ENCODE results near the gene SLX4IP. TPM values are rescaled to one million over a fixed set of nuclear protein-coding genes. Genes with fewer than 3 reads are reported as not detected.
"Not testable (repeated sequence)": the region's sequence is repeated elsewhere in the genome, so short reads cannot be mapped to it uniquely, and the experiment has no call there.

SLX4IP gene
- total RNA-seq, 1 experiment from 2014 or later, result 9.7 TPM

DNA sequence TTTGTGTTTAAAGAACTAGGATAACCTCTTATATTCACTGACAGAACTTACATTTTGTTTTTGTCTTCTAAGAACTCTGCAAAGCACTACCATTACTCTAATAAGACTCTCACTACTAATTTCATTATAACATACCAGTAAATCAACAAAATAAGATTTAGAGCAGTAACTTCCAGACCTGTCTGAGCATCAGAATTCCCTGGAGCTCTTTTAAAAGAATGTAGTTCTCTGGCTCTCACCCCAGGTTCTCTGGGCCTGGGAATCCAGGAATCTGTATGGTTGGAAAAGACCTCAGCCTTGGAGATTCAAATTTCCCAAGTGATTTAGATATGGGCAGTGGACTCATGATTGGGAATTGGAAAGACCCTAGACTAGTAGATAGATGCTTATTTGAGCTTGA lies 149.3 kb downstream of the SLX4IP start:
- H4K20me1 ChIP-seq (ENCODE audit: insufficient read depth, low read depth, low read length), result no peaks in the 10 kb centered on the region

DNA sequence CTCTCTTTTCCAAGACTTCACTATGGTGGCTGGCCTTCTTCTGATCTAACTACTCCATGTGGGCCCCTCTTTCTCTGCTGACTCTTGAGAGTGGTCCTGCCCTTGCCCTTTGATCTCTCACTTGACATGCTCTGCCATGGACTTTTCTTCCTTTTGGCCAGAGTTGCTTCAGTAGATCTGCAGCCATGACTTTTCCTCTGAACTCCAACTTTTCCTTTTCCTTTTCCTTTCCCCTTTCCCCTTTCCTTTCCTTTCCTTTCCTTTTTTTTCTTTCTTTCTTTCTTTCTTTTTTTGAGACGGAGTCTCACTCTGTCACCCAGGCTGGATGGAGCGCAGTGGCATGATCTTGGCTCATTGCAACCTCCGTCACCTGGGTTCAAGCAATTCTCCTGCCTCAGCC lies 150.2 kb downstream of the SLX4IP start:
- no peak for DNase-seq
- no peaks in the 10 kb centered on the region for H3K27me3 ChIP-seq (ENCODE audit: low read length)
- no peaks in the 10 kb centered on the region for H3K36me3 ChIP-seq (ENCODE audit: insufficient read depth, low read length)
- H3K4me2 ChIP-seq (ENCODE audit: low read depth, low read length, poor library complexity, severe bottlenecking), result no peak overlapping the region
- no peak overlapping the region for H3K27ac ChIP-seq (ENCODE audit: low read length)
- H3K79me2 ChIP-seq (ENCODE audit: low read length), result no peaks in the 10 kb centered on the region; the same call in none of the 2 replicates
- H3K4me3 ChIP-seq (ENCODE audit: low read length), result no peak overlapping the region
- no peak overlapping the region for H3K9ac ChIP-seq (ENCODE audit: low read length)
- H4K20me1 ChIP-seq (ENCODE audit: insufficient read depth, low read depth, low read length), result no peaks in the 10 kb centered on the region
- no peaks in the 10 kb centered on the region for H3K9me2 ChIP-seq (replicated peaks; ENCODE audit: insufficient read depth, low read length)
- H3K4me1 ChIP-seq (ENCODE audit: low read length), result peaks cover 20% of the 10 kb centered on the region
- no peak overlapping the region for H2AFZ ChIP-seq (ENCODE audit: low read length)
- no peaks in the 10 kb centered on the region for H3K9me3 ChIP-seq (ENCODE audit: low read length)

More for the DNA sequence above, 149.3 kb downstream of the SLX4IP start:
- DNase-seq, result no peak
- Histone ChIP-seq H3K4me2 (ENCODE audit: low read depth, low read length, poor library complexity, severe bottlenecking) (no peak overlapping the region), H3K9me2 (replicated peaks; ENCODE audit: insufficient read depth, low read length) (no peaks in the 10 kb centered on the region), H3K9ac (ENCODE audit: low read length) (no peak overlapping the region), H3K27me3 (ENCODE audit: low read length) (no peaks in the 10 kb centered on the region), H3K36me3 (ENCODE audit: insufficient read depth, low read length) (no peaks in the 10 kb centered on the region), H3K4me1 (ENCODE audit: low read length) (peaks cover 20% of the 10 kb centered on the region), H3K79me2 (ENCODE audit: low read length) (no peaks in the 10 kb centered on the region; the same call in none of the 2 replicates), H3K4me3 (ENCODE audit: low read length) (no peak overlapping the region), H2AFZ (ENCODE audit: low read length) (no peak overlapping the region), H3K27ac (ENCODE audit: low read length) (no peak overlapping the region), H3K9me3 (ENCODE audit: low read length) (no peaks in the 10 kb centered on the region)

DNA sequence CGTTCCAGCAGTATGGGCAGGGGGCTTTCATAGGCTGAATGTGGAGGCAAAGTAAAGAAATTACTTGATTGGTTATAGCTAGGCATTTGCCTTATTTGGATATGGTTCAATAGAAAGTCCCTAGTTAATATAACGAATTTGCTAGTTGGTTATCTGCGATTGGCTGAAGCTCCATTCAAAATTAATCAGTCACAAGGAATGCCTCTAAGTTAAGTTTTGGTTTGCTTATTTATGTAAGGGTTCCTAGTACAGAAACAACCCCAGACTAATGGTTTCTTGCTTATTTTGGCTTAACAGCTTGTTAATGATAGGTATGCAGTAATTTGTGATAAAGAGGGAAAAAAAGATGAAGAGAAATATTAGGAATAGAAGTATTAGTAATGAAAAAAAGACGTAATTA lies 151.2 kb downstream of the SLX4IP start:
- Histone ChIP-seq H3K79me2 (ENCODE audit: low read length) (no peaks in the 10 kb centered on the region; the same call in none of the 2 replicates), H3K4me2 (ENCODE audit: low read depth, low read length, poor library complexity, severe bottlenecking) (no peak overlapping the region), H3K27ac (ENCODE audit: low read length) (no peak overlapping the region), H3K9me3 (ENCODE audit: low read length) (no peaks in the 10 kb centered on the region), H3K27me3 (ENCODE audit: low read length) (no peaks in the 10 kb centered on the region), H2AFZ (ENCODE audit: low read length) (no peak overlapping the region), H3K4me3 (ENCODE audit: low read length) (no peak overlapping the region), H3K9ac (ENCODE audit: low read length) (no peak overlapping the region), H3K36me3 (ENCODE audit: insufficient read depth, low read length) (no peaks in the 10 kb centered on the region), H4K20me1 (ENCODE audit: insufficient read depth, low read depth, low read length) (no peaks in the 10 kb centered on the region), H3K4me1 (ENCODE audit: low read length) (peaks cover 14% of the 10 kb centered on the region), H3K9me2 (replicated peaks; ENCODE audit: insufficient read depth, low read length) (no peaks in the 10 kb centered on the region)
- no peak for DNase-seq

GRCh38 chr20:10590446-10590845 lies 155.3 kb downstream of the SLX4IP start:
- H3K27ac ChIP-seq (ENCODE audit: low read length); H3K9ac ChIP-seq (ENCODE audit: low read length); H3K4me2 ChIP-seq (ENCODE audit: low read depth, low read length, poor library complexity, severe bottlenecking); H3K79me2 ChIP-seq (ENCODE audit: low read length); H2AFZ ChIP-seq (ENCODE audit: low read length); H3K9me2 ChIP-seq (replicated peaks; ENCODE audit: insufficient read depth, low read length); H3K27me3 ChIP-seq (ENCODE audit: low read length); H3K4me3 ChIP-seq (ENCODE audit: low read length); DNase-seq; H3K9me3 ChIP-seq (ENCODE audit: low read length); H4K20me1 ChIP-seq (ENCODE audit: insufficient read depth, low read depth, low read length); H3K36me3 ChIP-seq (ENCODE audit: insufficient read depth, low read length); H3K4me1 ChIP-seq (ENCODE audit: low read length): not testable (repeated sequence)

- Histone ChIP-seq H3K4me1 (ENCODE audit: low read length) (peaks cover 11% of the 10 kb centered on the region), H3K27me3 (ENCODE audit: low read length) (no peaks in the 10 kb centered on the region), H2AFZ (ENCODE audit: low read length) (no peak overlapping the region), H3K9me3 (ENCODE audit: low read length) (no peaks in the 10 kb centered on the region), H3K36me3 (ENCODE audit: insufficient read depth, low read length) (no peaks in the 10 kb centered on the region), H4K20me1 (ENCODE audit: insufficient read depth, low read depth, low read length) (no peaks in the 10 kb centered on the region), H3K9ac (ENCODE audit: low read length) (no peak overlapping the region), H3K4me3 (ENCODE audit: low read length) (no peak overlapping the region), H3K27ac (ENCODE audit: low read length) (no peak overlapping the region), H3K4me2 (ENCODE audit: low read depth, low read length, poor library complexity, severe bottlenecking) (no peak overlapping the region), H3K9me2 (replicated peaks; ENCODE audit: insufficient read depth, low read length) (no peaks in the 10 kb centered on the region), H3K79me2 (ENCODE audit: low read length) (peaks cover 4% of the 10 kb centered on the region)
- DNase-seq, result no peak
Measured at GRCh38 chr20:10590950-10591671, 156.0 kb downstream of the SLX4IP start.

DNA sequence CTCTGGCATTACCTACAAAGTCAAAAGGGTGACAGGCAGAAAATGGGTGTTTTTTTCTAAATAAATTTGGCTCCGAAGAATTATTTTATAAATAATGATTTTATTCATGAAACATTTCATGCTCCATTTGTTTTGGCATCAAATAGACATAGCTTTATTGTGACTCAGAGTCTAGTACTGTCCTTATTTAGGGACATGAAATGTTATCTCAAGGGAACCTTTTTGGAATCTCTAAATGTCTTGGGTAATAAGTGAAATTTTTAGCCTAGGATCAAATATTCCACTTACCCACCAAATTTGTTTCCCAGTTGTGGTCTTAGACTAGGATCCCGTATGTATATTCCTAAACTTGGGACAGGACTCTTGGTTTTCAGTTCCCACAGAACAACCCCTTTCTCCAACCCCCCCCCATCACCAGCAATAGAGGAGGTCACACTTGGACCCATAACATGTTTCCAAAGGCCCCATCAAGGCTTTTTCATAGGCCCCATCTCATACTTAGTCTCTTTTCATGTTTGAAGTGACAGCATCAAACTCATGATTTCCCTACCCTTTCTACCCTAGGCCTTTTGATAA lies 156.9 kb downstream of the SLX4IP start:
- Histone ChIP-seq H4K20me1 (ENCODE audit: insufficient read depth, low read depth, low read length) (no peaks in the 10 kb centered on the region), H3K27me3 (ENCODE audit: low read length) (no peaks in the 10 kb centered on the region), H3K4me1 (ENCODE audit: low read length) (peaks cover 11% of the 10 kb centered on the region), H3K9me3 (ENCODE audit: low read length) (no peaks in the 10 kb centered on the region), H2AFZ (ENCODE audit: low read length) (no peak overlapping the region), H3K4me3 (ENCODE audit: low read length) (no peak overlapping the region), H3K4me2 (ENCODE audit: low read depth, low read length, poor library complexity, severe bottlenecking) (no peak overlapping the region), H3K36me3 (ENCODE audit: insufficient read depth, low read length) (no peaks in the 10 kb centered on the region), H3K79me2 (ENCODE audit: low read length) (peaks cover 4% of the 10 kb centered on the region; the same call in 1 of the 2 replicates), H3K27ac (ENCODE audit: low read length) (no peak overlapping the region), H3K9ac (ENCODE audit: low read length) (no peak overlapping the region), H3K9me2 (replicated peaks; ENCODE audit: insufficient read depth, low read length) (no peaks in the 10 kb centered on the region)
- no peak for DNase-seq

- Histone ChIP-seq H3K4me1 (ENCODE audit: low read length) (peaks cover 11% of the 10 kb centered on the region), H3K9ac (ENCODE audit: low read length) (no peak overlapping the region), H3K4me2 (ENCODE audit: low read depth, low read length, poor library complexity, severe bottlenecking) (no peak overlapping the region), H3K9me3 (ENCODE audit: low read length) (no peaks in the 10 kb centered on the region), H3K27ac (ENCODE audit: low read length) (no peak overlapping the region), H3K36me3 (ENCODE audit: insufficient read depth, low read length) (no peaks in the 10 kb centered on the region), H3K9me2 (replicated peaks; ENCODE audit: insufficient read depth, low read length) (no peaks in the 10 kb centered on the region), H4K20me1 (ENCODE audit: insufficient read depth, low read depth, low read length) (no peaks in the 10 kb centered on the region), H3K79me2 (ENCODE audit: low read length) (peaks cover 4% of the 10 kb centered on the region; the same call in 1 of the 2 replicates), H2AFZ (ENCODE audit: low read length) (no peak overlapping the region), H3K27me3 (ENCODE audit: low read length) (no peaks in the 10 kb centered on the region), H3K4me3 (ENCODE audit: low read length) (no peak overlapping the region)
- DNase-seq, result no peak
Measured at GRCh38 chr20:10594296-10594868, 159.3 kb downstream of the SLX4IP start.

GRCh38 chr20:10595266-10595665 lies 160.2 kb downstream of the SLX4IP start:
- peaks cover 4% of the 10 kb centered on the region; the same call in 1 of the 2 replicates for H3K79me2 ChIP-seq (ENCODE audit: low read length)
- H3K4me3 ChIP-seq (ENCODE audit: low read length), result no peak overlapping the region
- no peaks in the 10 kb centered on the region for H3K9me3 ChIP-seq (ENCODE audit: low read length)

More at GRCh38 chr20:10595266-10595665, 160.2 kb downstream of the SLX4IP start:
- Histone ChIP-seq H3K27ac (ENCODE audit: low read length) (no peak overlapping the region), H3K27me3 (ENCODE audit: low read length) (no peaks in the 10 kb centered on the region), H3K9me2 (replicated peaks; ENCODE audit: insufficient read depth, low read length) (no peaks in the 10 kb centered on the region), H3K9ac (ENCODE audit: low read length) (no peak overlapping the region), H2AFZ (ENCODE audit: low read length) (no peak overlapping the region), H4K20me1 (ENCODE audit: insufficient read depth, low read depth, low read length) (no peaks in the 10 kb centered on the region), H3K4me1 (ENCODE audit: low read length) (peaks cover 11% of the 10 kb centered on the region), H3K4me2 (ENCODE audit: low read depth, low read length, poor library complexity, severe bottlenecking) (no peak overlapping the region), H3K36me3 (ENCODE audit: insufficient read depth, low read length) (no peaks in the 10 kb centered on the region)
- no peak for DNase-seq

Measured in Karpas-422 (cell line).